ENCODE measurements around the gene CFTR.

DNA sequence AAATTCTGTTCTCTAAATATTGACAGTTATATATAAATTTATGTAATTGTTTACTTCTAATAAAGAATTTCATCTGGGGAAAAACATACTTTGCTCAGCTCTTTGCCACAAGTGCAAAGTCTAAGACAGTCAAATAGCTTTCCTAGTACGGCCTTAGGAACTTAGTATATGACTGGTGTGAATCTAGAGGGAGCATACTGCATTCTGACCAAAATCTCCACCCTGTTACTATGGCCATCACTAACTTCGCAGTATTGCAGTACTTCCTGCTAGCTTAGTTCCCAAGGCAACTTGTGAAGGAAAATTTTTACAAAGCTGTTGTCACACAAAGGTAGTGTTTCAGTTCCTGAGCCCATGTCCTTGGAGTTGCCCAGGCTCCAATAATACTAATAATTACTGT, 181.5 kb downstream of the CFTR start:
- TF ChIP-seq EZH2 (IDR thresholded peaks at IDR 0.05; ENCODE audit: low read length), result no peak
- TF ChIP-seq, protein P1, sequence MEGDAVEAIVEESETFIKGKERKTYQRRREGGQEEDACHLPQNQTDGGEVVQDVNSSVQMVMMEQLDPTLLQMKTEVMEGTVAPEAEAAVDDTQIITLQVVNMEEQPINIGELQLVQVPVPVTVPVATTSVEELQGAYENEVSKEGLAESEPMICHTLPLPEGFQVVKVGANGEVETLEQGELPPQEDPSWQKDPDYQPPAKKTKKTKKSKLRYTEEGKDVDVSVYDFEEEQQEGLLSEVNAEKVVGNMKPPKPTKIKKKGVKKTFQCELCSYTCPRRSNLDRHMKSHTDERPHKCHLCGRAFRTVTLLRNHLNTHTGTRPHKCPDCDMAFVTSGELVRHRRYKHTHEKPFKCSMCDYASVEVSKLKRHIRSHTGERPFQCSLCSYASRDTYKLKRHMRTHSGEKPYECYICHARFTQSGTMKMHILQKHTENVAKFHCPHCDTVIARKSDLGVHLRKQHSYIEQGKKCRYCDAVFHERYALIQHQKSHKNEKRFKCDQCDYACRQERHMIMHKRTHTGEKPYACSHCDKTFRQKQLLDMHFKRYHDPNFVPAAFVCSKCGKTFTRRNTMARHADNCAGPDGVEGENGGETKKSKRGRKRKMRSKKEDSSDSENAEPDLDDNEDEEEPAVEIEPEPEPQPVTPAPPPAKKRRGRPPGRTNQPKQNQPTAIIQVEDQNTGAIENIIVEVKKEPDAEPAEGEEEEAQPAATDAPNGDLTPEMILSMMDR (optimal IDR thresholded peaks at IDR 0.05 in 1 of 3, IDR thresholded peaks at IDR 0.05 in 1 of 3, conservative IDR thresholded peaks at IDR 0.05 in 1 of 3; ENCODE audit: extremely low read depth in 1 of 3, insufficient read depth in 2 of 3, low read length in 3 of 3), result no peak

Data from keratinocyte (primary cell).